NCI-H128 (cell line): Measurements from ENCODE around the gene RPL12.
A peak's percentile ranks its signal among the peaks of the same experiment; 100 is the strongest.

Experiments used
- DNase-seq: peaks from one replicate; lab custom pipeline; 2025; ENCODE audit not compliant: unreplicated experiment; lab: John Stamatoyannopoulos, UW

Gene RPL12

DNA sequence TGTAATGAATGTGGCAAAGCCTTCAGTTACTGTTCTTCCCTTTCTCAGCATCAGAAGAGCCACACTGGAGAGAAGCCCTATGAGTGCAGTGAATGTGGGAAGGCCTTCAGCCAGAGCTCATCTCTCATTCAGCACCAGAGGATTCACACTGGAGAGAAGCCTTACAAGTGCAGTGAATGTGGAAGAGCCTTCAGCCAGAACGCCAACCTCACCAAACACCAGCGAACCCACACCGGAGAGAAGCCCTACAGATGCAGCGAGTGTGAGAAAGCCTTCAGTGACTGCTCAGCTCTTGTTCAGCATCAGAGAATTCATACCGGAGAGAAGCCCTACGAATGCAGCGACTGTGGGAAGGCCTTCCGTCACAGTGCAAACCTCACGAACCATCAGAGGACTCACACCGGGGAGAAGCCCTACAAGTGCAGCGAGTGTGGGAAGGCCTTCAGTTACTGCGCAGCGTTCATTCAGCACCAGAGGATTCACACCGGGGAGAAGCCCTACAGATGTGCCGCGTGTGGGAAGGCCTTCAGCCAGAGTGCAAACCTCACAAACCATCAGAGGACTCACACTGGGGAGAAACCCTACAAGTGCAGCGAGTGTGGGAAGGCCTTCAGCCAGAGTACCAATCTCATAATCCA, 6.8 kb downstream of the RPL12 start:
- DNase-seq = no peak

DNA sequence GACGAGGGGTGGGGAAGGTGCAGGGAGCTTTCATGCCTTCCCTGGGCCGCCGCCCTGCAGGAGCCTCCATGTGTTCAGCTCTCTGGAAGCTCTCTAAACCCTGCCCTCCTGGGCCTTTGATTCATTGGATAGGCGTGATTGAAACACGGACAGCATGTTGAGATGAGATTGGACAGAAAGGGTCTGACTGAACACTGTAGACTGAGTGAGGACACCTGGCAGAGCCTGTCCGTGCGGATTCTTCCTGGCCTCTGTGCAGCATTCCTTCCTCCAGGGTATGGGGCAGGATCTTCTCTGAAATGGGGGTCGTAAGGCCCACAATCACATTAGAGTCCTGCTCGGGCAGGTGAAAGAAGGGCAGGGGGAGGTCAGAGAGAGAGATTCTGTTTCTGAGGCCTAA, 12.8 kb downstream of the RPL12 start:
- DNase-seq = no peak

DNA sequence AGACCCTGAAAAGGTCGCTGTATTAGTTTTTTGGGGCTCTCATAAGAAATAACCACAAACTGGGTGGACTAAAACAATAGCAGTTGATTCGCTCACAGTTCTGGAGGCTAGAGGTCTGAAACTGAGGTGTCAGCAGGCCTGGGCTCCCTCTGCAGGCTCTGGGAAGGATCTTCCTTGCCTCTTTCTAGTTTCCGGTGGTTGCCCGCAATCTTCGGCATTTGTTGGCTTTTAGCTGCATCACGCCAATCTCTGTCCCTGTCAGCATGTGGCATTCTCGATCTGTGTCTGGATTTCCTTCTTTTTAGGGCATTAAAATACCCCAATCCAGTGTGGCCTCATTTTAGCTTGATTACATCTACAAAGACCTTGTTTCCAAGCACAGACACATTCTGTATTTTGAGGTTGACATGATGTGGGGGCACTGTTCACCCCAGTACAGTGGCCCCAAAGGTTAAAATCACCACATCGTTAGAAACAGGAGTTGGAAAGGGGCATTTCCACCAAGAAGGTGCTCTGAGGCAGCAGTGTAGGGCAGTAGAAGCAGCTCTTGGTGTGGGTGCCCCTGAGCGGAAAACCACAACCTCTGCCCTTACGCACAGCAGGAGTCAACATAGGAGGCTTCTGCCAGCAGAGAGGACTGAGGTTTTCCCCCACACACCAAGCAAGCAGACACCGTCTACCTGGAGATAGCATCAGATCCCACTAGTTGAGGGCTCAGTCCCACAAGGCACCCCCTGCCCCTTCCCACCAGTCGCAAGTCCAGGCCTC, 13.5 kb downstream of the RPL12 start:
- no peak for DNase-seq

DNA sequence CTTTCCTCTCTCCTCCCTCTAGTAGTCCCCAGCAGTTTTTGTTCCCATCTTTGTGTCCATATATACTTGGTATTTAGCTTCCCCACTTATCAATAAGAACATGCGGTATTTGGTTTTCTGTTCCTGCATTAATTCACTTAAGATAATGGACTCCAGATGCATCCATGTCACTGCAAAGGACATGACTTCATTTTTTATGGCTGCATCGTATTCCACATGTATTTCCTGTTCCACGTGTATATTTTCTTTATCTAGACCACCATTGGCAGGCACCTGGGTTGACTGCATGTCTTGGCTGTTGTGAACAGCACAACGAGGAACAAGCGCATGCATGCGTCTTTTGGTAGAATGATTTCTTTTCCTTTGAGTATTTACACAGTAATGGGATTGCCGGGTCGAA, 20.8 kb downstream of the RPL12 start:
- DNase-seq = no peak

DNA sequence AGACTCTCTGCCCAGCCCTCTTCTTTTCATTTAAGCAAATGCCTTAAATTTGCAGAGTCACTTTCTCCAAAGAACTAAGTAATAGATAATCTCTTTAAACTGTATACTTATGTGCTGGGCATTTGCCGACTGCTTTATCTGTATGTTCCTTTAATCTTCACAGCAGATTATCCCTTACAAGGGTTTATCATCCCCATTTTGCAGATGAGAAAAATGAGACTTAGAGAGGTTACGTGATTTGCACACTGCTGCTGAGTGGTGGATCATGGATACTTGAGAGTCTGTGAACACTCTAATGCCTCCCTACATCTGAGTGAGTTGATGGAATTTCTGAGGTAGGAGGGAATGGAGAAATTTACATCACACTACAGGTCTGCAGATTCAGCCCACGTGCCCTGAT, 22.9 kb downstream of the RPL12 start:
- no peak for DNase-seq

DNA sequence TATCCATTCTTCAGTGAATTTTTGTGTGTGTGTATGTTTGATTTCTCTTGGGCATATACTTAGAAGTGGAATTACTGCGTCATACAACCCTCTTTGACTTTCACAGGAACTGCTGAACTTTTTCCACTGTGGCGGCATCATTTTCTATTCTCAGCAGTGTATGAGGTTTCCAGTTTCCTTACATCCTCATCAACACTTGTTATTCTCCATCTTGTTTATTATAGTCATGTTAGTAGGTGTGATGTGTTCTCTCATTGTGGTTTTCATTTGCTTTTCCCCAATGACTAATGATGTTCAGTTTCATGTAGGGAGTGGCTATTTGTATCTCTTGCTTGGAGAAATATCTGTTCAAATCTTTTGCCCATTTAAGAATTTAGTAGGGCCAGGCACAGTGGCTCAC, 24.4 kb downstream of the RPL12 start:
- DNase-seq = no peak

DNA sequence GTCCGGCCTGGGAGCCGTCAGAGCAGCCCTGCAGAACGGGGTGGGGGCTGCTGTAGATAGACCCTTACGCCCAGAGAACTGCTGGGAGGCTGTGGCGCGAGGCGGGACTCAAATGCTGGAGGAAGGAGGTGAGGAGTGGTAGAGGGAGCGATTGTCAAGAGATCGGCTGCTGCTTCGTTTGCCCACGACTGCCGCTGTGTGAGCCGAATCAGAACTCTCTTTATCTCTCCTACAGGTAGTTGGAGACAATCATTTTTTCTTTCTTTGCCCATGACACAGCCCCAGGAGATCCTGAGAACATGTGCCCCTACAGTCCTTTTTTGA, 26.6 kb downstream of the RPL12 start:
- no peak for DNase-seq

DNA sequence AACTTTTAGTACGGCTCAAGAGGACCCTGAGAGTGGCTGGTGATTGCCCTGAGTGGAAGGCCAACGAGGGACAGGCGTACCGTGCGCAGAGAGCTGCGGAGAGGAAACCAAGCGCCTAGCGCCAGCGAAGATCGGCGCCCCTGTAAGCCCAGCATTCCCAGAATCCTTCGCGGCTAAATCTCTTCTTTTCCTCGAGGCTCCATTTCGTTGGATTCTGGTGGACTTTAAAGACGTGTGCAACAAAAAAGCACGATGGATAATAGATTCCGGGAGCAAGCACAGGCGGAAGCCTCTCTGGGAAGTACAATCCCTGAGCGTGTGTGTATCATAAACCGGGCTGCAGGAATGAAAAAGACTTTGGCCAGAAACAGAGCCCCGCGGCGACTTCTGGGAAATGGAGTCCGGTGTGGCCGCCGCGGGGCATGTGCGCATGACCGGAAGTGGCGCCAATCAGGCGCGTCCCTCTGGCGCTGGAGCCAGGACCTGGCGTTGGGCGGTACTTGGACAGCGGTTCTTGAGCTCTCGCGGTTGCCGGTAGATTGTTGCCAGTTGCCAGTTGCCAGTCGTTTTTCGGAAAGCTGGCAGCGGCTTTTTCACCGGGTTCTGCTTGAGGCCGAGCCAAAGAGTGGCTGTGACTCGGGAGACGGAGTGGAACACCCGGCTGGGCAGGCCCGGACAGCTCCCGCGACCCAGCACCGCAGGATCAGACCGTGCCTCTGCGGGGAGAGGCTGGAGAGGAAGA, 27.1 kb downstream of the RPL12 start, which contains the start of gene ZNF79:
Gene ZNF79, plus strand, starts transcription at position 449 of the 742 bp plus-strand sequence. CDS start 406 bp downstream, outside the sequence.
- peak; percentile 95 for DNase-seq

DNA sequence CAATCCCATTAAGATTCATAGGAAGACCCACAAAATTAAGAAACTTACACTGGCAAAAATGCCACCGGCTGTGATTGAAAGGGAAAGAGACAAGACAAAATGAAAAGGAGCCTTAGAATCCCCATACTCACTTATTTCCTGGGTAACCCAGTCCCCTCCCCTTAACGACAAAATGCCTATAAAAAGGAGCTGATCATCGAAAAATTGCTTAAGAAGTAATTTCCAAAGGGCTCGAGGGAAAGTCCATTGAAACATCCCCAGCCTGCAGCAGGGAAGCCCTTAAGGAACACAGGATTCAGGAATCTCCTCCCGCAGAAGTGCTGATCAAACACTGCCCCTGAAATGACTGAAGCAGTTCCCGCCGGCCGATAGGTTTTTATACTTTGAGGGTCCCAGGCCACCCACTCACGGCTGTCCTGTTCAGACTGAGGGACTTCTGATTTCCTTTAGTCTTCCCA, 27.7 kb downstream of the RPL12 start:
- DNase-seq = no peak

DNA sequence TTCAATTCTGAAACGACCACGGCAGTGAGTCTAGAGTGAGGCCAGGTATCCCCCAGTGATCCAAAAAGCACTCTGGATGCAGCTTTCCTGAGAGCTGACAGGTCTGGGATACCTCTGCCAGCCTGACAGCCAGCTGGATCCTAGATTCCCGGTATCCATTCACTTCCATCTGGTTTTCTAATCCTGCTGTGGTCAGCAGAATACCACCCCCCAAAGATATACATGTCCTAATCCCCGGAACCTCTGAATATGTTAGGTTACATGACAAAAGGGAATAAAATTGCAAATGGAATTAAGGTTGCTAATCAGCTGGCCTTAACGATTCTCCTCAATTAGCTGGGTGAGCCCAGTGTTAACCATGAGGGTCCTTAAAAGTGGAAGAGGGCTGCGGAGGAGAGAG, 28.4 kb downstream of the RPL12 start:
- no peak for DNase-seq

DNA sequence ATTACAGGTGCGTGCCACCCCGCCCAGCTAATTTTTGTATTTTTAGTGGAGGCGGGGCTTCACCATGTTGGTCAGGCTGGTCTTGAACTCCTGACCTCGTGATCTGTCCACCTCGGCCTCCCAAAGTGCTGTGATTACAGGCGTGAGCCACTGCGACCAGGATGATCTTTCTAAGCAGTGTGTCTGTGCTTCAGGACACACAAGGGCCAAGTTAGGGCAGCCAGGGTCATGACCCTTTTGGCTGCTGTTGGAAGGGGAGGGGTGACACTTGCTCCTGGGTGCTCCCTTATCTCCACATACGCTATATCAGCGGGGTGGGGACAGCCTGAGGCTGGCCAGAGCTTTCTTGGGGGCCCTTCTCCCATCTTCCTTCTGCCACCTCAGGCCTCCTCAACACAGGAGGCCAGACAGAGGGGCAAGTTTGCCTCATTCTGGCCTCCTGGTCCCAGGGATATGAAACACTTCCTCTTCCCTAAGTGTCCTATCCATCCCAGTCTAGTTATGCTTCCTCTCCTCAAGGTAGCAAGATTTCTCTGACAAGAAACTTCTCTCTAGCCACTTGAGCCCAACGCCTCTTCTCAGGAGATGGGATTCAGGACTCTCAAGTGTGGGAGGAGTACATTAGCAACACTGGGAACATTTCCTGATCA, 28.9 kb downstream of the RPL12 start:
- no peak for DNase-seq

DNA sequence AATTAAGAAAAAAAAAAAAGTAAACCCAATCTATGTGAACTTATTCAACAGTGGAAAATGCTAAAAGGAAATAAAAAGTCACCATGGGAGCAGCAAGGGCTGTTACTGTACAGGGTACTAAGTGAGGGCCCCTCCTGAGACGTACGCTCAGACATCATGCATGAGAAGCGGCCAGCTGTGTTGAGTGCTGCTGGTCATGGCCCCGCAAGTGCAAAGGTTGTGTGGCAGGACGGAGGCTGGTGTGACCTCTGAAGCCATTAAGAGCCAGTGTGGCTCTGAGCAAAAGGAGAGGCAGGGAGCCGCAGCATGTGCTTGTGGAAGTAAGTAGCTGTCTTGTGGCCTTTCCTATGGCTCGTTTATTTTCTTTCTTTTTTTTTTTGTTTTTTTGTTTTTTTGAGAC, 30.1 kb downstream of the RPL12 start:
- no peak for DNase-seq

DNA sequence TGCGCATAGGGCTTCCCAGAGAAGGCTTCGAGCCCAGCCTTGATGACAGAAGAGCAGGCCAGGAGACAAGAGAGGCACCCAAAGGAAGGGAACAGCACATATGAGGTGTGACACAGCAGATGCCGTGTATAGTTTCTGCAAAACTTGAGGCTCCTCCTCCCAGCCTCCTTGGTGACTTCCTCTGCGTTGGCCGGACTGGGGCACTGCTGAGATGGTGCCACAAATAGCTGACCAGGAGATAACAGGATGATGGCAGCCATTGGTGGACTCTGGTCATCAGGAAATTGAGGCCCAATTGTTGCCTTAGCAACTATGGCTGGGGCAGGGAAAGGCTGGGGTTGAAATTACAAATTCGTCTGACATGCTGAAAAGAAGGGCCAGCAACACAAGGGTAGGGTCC, 31.9 kb downstream of the RPL12 start:
- DNase-seq = no peak

DNA sequence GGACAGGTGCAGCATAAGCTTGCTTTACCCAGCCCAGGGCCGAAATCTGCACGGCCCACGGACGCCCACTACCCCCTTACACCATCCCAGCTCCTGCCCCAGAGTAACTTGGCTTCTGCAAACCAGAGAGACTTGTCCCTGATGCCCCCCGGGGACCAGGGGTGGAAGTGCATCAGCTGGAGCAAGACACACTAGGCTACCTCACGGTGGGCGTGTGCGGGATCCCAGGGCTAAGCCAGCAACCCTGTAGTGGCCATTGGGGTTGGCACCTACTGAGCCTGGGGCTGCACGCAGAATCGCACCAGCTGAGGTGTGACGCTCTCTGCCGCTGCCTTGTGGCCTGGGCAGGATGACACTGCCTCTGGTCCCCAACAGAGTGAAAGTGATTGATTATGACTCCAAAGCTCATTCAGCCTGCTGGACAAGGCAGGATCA, 33.2 kb downstream of the RPL12 start:
- no peak for DNase-seq

DNA sequence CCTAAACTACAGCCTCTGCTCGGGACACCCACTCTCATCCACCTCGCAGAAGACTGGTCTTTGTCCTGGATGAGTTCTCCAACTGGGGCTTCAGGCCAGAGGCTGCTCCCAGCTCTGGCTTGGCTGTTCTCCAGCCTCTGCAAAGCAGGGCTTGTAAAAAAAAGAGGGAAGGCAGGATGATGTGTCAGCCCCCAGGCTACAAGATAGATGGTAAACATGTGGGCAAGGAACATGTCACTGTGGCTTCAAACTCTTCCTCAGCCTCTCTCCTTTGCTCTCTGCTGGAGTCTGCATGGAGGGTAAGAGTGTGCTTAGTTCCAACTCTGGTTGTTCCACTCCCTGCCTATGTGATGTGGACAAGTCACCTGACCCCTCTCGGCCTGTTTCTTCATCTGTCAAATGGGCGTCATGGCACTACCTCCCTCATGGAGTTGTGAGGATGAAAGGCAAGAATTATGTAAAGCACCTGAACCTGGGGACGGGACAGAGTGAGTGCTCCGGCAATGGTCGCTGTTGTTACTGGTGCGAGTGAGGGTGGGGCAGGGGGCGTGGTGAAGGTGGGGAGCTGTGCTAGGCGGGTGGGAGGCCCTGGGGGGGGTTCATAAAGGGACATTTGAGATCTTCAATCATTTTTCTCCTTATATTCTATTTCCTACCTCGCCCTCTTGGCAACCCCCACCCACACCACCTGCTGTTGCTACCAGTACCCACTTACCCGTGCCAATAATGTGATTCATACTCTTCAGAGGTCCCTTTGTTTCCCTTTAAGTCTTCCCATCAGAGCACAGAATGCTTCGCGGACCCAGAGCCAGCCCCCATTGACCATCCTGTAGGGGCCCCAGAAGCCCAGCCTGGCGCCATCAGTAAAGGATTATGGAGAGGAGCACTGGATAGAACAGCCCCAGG, 33.8 kb downstream of the RPL12 start:
- DNase-seq = no peak

DNA sequence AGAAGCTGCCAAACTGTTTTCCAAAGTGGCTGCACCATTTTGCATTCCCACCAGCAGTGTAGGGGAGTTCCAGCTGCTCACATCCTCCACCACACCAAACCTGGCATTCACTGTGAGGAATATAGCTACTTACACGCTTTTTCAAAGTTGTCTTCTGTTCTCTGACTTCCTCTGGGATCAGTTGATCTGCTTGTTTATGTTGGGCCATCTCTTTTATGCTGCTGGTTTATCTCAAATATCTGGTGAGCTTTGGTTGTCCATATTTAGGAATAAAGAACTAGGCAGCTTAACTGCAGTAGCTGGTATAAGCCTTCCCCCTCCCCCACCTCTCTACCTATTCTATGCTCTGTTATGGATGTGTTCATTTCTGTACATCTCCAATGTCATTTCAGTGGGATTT, 35.5 kb downstream of the RPL12 start:
- DNase-seq = no peak

DNA sequence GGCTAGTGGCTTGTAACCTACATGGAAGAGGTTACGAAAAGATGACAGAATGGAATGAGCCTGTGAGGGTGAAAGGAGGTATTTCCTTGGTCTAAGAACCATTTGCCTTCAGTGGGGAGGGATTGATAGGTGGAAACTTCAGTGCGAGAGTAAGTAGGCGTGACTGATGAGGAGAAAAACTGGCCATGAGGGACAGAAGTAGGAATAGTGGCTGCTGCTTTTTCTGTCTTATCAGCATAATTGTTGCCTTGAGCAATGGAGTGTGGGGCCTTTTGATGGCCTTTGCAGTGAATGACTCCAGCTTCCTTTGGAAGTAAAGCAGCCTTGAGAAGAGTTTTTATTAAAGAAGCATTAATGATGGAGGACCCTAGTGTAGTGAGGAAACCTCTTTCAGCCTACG, 36.1 kb downstream of the RPL12 start:
- DNase-seq = no peak

DNA sequence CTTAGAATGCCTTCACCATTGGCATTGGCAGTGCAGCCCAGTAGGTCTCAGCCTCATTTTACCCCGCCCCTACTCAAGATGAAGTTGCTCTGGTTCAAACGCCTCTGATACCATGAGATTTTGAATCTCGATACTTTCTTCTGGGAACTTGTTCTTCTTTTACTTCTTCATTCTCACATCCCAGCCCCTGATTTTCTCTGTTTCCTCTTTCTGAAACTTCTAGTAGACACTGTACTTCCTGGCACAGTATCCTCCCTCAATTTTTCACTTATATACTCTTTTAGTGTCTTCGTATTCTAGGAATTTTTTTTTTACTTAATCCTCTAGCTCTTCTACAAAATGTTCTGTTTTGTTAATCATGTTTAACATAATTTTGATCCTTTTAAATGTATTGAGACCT, 40.1 kb downstream of the RPL12 start:
- no peak for DNase-seq

DNA sequence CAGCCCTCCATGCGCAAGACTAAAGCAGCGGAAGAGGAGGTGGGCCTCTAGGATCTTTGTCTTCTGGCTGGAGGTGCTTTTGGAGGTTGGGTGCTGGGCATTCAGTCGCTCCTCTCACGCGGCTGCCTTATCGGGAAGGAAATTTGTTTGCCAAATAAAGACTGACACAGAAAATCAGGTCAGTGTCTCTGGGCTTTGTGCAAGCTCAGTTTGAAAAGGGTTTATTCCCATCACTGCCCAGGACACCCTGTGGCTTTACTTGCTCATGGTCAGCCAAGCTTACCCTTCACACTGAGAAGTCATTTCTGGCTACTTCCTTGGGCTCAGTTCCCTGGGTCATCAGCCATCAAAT, 43.7 kb downstream of the RPL12 start:
- DNase-seq = no peak

DNA sequence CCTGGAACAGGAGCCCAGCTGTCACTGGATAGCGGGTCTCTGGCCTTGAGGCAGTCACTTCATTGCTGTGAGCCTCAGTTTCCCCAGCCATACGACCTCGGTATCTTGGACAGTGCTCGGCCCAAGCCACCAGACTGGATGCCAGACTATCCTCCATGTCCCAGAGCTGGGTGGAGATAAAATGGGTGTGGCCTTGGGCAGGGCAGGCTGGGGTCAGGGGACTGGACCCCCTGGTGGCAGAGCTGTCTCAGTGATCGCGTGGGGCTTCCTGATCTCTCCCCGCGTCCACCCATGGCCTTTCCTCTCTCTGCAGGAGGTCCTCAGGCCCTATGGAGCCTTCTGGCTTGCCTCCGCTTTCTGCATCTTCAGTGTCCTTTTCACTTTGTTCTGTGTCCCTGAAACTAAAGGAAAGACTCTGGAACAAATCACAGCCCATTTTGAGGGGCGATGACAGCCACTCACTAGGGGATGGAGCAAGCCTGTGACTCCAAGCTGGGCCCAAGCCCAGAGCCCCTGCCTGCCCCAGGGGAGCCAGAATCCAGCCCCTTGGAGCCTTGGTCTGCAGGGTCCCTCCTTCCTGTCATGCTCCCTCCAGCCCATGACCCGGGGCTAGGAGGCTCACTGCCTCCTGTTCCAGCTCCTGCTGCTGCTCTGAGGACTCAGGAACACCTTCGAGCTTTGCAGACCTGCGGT, 44.3 kb downstream of the RPL12 start:
- DNase-seq = no peak
